ENCODE measurements around the gene STAT6.

GRCh38 chr12:57094208-57095160 is 16.7 kb downstream of the STAT6 start:
- TF ChIP-seq EZH2 (IDR thresholded peaks at IDR 0.05) = no peak
- no peak for TF ChIP-seq CTCF (IDR thresholded peaks at IDR 0.05)

All from neural progenitor cell (in vitro differentiated cells).